DMS79 (cell line): ENCODE data around the gene MPPED2.

Experiments
- DNase-seq: peaks from one replicate; lab custom pipeline; 2025; lab: John Stamatoyannopoulos, UW

The MPPED2 gene

GRCh38 chr11:30364139-30364836, 221.9 kb downstream of the MPPED2 start:
- no peak for DNase-seq

GRCh38 chr11:30360741-30361140, 225.4 kb downstream of the MPPED2 start:
- DNase-seq = no peak
